ENCODE measurements around the gene ETFA. TPM values are rescaled to one million over a fixed set of nuclear protein-coding genes. Genes with fewer than 3 reads are reported as not detected.
A peak's percentile ranks its signal among the peaks of the same experiment; 100 is the strongest.

The ETFA gene
- total and polyA plus RNA-seq, 10 of the 15 experiments (the other 5 are each of a cell fraction or from before 2014, with no cell fraction given): 114 to 331 (median 152) TPM

- Histone ChIP-seq H3K9me3 (replicated peaks; ENCODE audit: control insufficient read depth, insufficient read depth, low read length) (no peaks in the 10 kb centered on the region; the same call in 2 of the 3 replicates), H2AFZ (ENCODE audit: control insufficient read depth, low read depth, low read length) (no peak overlapping the region), H3K4me3 (no peak overlapping the region), H3K9ac (ENCODE audit: control insufficient read depth, insufficient read depth, low read length) (no peak overlapping the region), H3K4me2 (ENCODE audit: control insufficient read depth, insufficient read depth) (peak overlapping the region; percentile 80; the same call in 1 of the 2 replicates), H3K27ac (ENCODE audit: control insufficient read depth, insufficient read depth) (no peak overlapping the region), H4K20me1 (ENCODE audit: control insufficient read depth, insufficient read depth) (no peaks in the 10 kb centered on the region), H3K36me3 (ENCODE audit: control insufficient read depth in 2 of 2, insufficient read depth in 2 of 2, low read length in 1 of 2) (no peaks in the 10 kb centered on the region), H3K79me2 (ENCODE audit: control insufficient read depth, insufficient read depth, low read length) (no peaks in the 10 kb centered on the region), H3K4me1 (ENCODE audit: control insufficient read depth, insufficient read depth, low read length) (peaks cover 14% of the 10 kb centered on the region), H3K27me3 (replicated peaks in 1 of 2; ENCODE audit: control insufficient read depth in 2 of 2, insufficient read depth in 2 of 2, low read length in 1 of 2) (0 out of 4 replicates have a peak, but pooled peaks cover 0 to 1% of the 10 kb centered on the region in 2 experiments)
- no peak for DNase-seq (ENCODE audit: low read depth, low spot score)
- RAD21 ChIA-PET (ENCODE audit: unreplicated experiment): no interaction called here
- TF ChIP-seq BMI1 (IDR thresholded peaks at IDR 0.05; ENCODE audit: borderline replicate concordance): no peak
- TF ChIP-seq ZBTB33 (IDR thresholded peaks at IDR 0.05): no peak
- TF ChIP-seq RELB (IDR thresholded peaks at IDR 0.05; ENCODE audit: low read depth): no peak
- TF ChIP-seq NR2C2 (IDR thresholded peaks at IDR 0.05; ENCODE audit: borderline replicate concordance, control insufficient read depth, insufficient read length, low read depth): no peak
- no peak for TF ChIP-seq SKIL (IDR thresholded peaks at IDR 0.05; ENCODE audit: low read depth, poor library complexity, severe bottlenecking)
- TF ChIP-seq CTCF (IDR thresholded peaks at IDR 0.05 in 2 of 3, conservative IDR thresholded peaks at IDR 0.05 in 1 of 3; ENCODE audit: control insufficient read depth in 2 of 3, extremely low read depth in 1 of 3, insufficient read depth in 1 of 3, low read depth in 3 of 3, low read length in 3 of 3): no peak
- no peak for TF ChIP-seq HSF1 (IDR thresholded peaks at IDR 0.05; ENCODE audit: low read depth, low read length)
- no peak for FAIRE-seq
- CTCF ChIA-PET: interaction anchor here (0.7 to 3.5 kb wide), 15 partner anchors 8 to 677 kb away, joined by 3 to 18 read pairs (median 3); no protein-coding TSS in a partner anchor
- WGBS (ENCODE audit: insufficient coverage, insufficient replicate concordance, low lambda C conversion rate, missing lambda C conversion rate): 42% methylated on average over 12 of the region's 12 CpGs
- ATAC-seq: no peak
- intact Hi-C loops (cut with micrococcal nuclease; ENCODE audit: unreplicated experiment): loop anchor here (1.0 to 5.0 kb wide), 4 partner anchors 97 to 676 kb away; partner anchors contain the start of gene ISL2
- in situ Hi-C loops (cut with MboI): no loop called here
- SMC1A ChIA-PET (ENCODE audit: uncharacterized antibody, unreplicated experiment): interaction anchor here (0.9 to 1.6 kb wide), 6 partner anchors 37 to 678 kb away, joined by 3 to 5 read pairs (median 4); no protein-coding TSS in a partner anchor
- POLR2A ChIA-PET: interaction anchor here (0.6 kb wide), 1 partner anchor 260 kb away, joined by 3 read pairs; no protein-coding TSS in a partner anchor
- BruUV-seq (replicated peaks): no TSS peak
Measured at GRCh38 chr15:76190070-76190564, 121.2 kb downstream of the ETFA start.

Data from GM12878 (cell line).